ENCODE measurements around the gene RAB40C.

The RAB40C gene, protein sequence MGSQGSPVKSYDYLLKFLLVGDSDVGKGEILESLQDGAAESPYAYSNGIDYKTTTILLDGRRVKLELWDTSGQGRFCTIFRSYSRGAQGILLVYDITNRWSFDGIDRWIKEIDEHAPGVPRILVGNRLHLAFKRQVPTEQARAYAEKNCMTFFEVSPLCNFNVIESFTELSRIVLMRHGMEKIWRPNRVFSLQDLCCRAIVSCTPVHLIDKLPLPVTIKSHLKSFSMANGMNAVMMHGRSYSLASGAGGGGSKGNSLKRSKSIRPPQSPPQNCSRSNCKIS

DNA sequence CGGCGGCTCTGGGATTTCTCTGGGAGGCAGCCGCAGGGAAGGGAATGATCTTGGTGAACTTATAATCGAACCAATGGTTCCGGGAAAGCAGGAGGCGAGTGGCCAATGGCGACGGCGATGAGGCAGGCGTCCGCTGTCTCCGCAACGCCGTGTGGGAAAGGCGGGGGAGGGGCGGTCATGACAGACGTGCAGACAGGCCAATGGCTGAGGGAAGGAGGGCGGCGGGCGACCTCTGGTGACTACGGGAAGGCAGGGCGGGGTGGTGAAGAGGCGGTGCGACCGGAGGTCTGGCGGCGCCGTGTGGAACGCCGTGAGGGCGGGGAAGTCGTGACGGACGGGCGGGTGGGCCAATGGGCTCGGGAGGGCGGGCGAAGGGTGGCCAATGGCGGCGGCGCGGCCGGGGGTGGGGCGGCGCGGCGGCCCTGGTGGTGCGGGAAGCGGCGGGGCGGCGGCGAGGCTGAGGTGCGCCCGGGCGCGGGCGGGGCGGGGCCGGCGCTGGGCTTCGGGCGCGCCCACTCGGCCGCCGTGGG lies at the start of gene RAB40C:
Gene RAB40C, plus strand, starts transcription at position 409 of the 530 bp plus-strand sequence. CDS start 226 bp downstream, outside the sequence.
- Histone ChIP-seq H3K4me1 (ENCODE audit: control insufficient read depth, insufficient read depth, low read length) (peaks cover 15% of the 10 kb centered on the region), H3K36me3 (ENCODE audit: control insufficient read depth, insufficient read depth, low read length) (peaks cover 2% of the 10 kb centered on the region), H3K27me3 (ENCODE audit: control insufficient read depth, insufficient read depth, low read length) (peaks cover 4% of the 10 kb centered on the region)

DNA sequence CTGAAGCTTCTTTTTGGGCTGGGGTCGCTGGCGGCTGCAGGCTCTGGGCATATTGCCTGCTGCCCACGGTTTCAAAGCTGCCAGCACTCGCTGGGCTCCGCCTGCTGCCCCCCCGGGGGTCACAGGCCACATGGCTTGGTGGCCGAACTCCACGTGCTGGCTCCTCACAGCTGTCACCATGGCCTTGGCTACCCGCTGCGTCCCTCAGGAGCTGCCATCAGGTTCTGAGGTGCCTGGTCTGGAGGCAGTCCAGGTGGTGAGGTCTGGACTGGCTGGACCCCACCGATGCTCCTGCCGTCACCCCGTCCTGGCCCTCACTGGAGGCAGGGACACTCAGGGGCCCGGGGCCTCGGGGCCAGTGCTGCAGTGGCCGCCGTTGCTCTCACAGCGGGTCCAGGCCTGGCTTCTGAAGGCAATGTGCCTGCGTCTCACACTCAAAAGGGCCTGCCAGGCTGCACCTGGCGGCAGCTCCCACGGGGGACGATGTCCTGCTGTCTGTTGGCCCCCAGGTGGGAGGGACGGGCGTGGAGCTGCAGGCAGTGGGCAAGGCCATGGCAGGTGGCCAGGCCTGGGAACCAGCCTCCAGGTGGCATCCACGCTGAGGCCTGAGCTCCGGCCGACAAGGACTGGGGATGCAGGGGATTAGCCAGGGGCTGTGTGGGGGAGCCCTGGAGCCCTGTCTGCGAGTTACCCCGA lies 49.1 kb upstream of the RAB40C start:
- Histone ChIP-seq H3K4me3 (ENCODE audit: low read length) (no peak overlapping the region), H3K27ac (ENCODE audit: low read depth, low read length) (no peak overlapping the region), H3K27me3 (ENCODE audit: control insufficient read depth, insufficient read depth, low read length) (no peaks in the 10 kb centered on the region), H3K9ac (ENCODE audit: low read length) (no peak overlapping the region), H3K4me1 (ENCODE audit: control insufficient read depth, insufficient read depth, low read length) (no peaks in the 10 kb centered on the region), H3K36me3 (ENCODE audit: control insufficient read depth, insufficient read depth, low read length) (peaks cover 7% of the 10 kb centered on the region)

More for the DNA sequence above, at the start of gene RAB40C:
- Histone ChIP-seq H3K9ac (ENCODE audit: low read length) (peak within 1 kb of the TSS; percentile 94), H3K27ac (ENCODE audit: low read depth, low read length) (peak within 1 kb of the TSS; percentile 97), H3K4me3 (ENCODE audit: low read length) (peak within 1 kb of the TSS; percentile 90)

DNA sequence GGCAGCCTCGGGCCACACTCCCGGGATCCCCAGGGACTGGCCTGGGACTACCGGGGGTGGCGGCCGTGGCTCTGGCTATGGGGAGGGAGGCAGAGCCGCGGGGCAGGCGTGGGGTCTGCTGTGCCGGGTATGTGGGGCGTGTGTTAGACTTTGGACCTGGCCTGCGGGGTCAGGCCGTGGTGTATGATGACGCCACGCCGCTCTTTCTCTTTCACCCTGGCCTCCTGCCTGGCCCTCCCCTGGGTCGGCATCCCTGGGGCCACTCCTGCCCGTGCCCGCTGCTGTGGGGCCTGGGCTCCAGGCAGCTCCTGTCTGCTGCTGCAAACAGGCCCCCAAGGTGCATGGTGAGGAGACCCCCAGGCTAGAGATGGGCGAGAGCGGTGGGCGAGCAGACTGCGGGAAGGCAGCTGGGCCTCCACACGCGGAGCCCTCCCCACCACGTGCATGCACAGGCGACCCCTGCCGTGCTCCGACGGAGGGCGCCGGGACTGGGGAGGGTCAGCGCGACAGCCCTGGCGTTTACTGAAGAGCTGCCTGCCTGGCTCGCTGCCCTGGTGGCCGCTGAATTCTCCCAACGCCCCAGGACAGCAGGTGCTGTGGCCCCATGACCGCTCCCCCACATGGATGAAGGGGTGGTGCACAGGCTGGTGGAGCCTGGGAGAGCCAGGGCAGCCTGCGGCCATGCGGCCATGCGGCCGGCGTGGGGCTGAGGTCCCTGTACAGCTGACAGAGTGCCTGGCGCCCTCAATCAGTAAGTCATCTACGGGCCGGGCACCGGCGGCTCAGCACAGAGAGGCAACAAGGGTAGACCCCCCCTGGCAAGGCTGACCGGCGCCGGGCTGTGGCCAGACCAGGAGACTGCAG lies 46.3 kb upstream of the RAB40C start:
- Histone ChIP-seq H3K9ac (ENCODE audit: low read length) (no peak overlapping the region), H3K4me3 (ENCODE audit: low read length) (no peak overlapping the region), H3K36me3 (ENCODE audit: control insufficient read depth, insufficient read depth, low read length) (no peaks in the 10 kb centered on the region), H3K27ac (ENCODE audit: low read depth, low read length) (no peak overlapping the region), H3K4me1 (ENCODE audit: control insufficient read depth, insufficient read depth, low read length) (no peaks in the 10 kb centered on the region), H3K27me3 (ENCODE audit: control insufficient read depth, insufficient read depth, low read length) (no peaks in the 10 kb centered on the region)

DNA sequence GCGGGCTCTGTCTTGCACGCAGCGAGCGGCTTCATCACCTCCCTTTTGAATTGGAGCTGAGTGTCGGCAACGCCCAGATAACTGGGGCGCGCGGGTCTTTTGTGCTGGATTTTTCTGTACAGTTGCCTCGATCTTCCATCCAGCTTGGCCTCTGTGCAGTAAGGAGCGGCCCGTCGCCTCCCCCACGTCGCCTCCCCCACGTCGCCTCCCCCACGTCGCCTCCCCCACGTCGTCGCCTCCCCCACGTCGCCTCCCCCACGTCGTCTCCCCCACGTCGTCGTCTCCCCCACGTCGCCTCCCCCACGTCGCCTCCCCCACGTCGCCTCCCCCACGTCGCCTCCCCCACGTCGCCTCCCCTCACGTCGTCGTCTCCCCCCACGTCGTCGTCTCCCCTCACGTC lies 45.3 kb upstream of the RAB40C start:
- no peaks in the 10 kb centered on the region for H3K4me1 ChIP-seq (ENCODE audit: control insufficient read depth, insufficient read depth, low read length)
- no peaks in the 10 kb centered on the region for H3K36me3 ChIP-seq (ENCODE audit: control insufficient read depth, insufficient read depth, low read length)
- H3K27me3 ChIP-seq (ENCODE audit: control insufficient read depth, insufficient read depth, low read length): no peaks in the 10 kb centered on the region
- no peak overlapping the region for H3K9ac ChIP-seq (ENCODE audit: low read length)
- H3K27ac ChIP-seq (ENCODE audit: low read depth, low read length): no peak overlapping the region
- no peak overlapping the region for H3K4me3 ChIP-seq (ENCODE audit: low read length)

DNA sequence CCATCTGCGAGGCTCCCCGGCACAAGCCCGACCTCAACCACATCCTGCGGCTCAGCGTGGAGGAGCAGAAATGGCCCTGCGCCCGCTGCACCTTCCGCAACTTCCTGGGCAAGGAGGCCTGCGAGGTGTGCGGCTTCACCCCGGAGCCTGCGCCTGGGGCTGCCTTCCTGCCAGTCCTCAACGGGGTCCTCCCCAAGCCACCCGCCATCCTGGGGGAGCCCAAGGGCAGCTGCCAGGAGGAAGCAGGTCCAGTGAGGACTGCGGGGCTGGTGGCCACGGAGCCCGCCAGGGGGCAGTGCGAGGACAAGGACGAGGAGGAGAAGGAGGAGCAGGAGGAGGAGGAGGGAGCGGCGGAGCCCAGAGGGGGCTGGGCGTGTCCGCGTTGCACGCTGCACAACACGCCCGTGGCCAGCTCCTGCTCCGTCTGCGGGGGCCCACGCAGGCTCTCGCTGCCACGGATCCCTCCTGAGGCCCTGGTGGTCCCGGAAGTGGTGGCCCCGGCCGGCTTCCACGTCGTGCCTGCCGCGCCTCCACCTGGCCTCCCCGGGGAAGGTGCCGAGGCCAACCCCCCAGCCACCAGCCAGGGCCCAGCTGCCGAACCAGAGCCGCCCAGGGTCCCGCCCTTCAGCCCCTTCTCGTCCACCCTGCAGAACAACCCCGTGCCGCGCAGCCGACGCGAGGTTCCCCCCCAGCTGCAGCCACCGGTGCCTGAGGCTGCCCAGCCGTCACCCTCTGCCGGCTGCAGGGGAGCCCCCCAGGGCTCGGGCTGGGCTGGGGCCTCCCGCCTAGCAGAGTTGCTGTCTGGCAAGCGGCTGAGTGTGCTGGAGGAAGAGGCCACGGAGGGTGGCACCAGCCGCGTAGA lies 42.7 kb upstream of the RAB40C start:
- no peak overlapping the region for H3K4me3 ChIP-seq (ENCODE audit: low read length)

DNA sequence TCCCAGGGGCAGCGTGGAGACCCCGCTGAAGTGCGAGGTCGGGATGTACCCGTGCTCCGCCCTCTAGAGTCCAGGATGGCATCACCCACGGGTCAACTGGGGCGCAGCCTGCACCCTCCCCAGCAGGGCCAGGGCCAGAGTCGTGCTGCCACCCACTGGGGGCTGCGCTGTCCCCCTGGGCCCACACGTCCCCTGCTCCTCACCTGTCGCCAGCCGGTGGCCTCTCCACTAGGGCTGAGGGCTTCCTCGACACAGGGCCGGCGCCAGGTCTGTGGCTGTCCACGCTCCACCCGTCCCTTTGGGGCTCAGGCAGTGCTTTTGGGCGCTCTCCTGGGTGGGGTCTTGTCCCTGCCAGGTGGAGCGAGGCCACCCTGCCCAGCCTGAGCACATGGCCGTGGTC lies 41.3 kb upstream of the RAB40C start:
- H3K36me3 ChIP-seq (ENCODE audit: control insufficient read depth, insufficient read depth, low read length): peaks cover 7% of the 10 kb centered on the region
- no peak overlapping the region for H3K9ac ChIP-seq (ENCODE audit: low read length)
- H3K27ac ChIP-seq (ENCODE audit: low read depth, low read length): no peak overlapping the region
- no peaks in the 10 kb centered on the region for H3K4me1 ChIP-seq (ENCODE audit: control insufficient read depth, insufficient read depth, low read length)
- no peaks in the 10 kb centered on the region for H3K27me3 ChIP-seq (ENCODE audit: control insufficient read depth, insufficient read depth, low read length)
- no peak overlapping the region for H3K4me3 ChIP-seq (ENCODE audit: low read length)

More for the DNA sequence above, 42.7 kb upstream of the RAB40C start:
- no peak overlapping the region for H3K9ac ChIP-seq (ENCODE audit: low read length)
- H3K4me1 ChIP-seq (ENCODE audit: control insufficient read depth, insufficient read depth, low read length): no peaks in the 10 kb centered on the region
- H3K36me3 ChIP-seq (ENCODE audit: control insufficient read depth, insufficient read depth, low read length): peaks cover 7% of the 10 kb centered on the region
- H3K27ac ChIP-seq (ENCODE audit: low read depth, low read length): no peak overlapping the region
- H3K27me3 ChIP-seq (ENCODE audit: control insufficient read depth, insufficient read depth, low read length): no peaks in the 10 kb centered on the region

DNA sequence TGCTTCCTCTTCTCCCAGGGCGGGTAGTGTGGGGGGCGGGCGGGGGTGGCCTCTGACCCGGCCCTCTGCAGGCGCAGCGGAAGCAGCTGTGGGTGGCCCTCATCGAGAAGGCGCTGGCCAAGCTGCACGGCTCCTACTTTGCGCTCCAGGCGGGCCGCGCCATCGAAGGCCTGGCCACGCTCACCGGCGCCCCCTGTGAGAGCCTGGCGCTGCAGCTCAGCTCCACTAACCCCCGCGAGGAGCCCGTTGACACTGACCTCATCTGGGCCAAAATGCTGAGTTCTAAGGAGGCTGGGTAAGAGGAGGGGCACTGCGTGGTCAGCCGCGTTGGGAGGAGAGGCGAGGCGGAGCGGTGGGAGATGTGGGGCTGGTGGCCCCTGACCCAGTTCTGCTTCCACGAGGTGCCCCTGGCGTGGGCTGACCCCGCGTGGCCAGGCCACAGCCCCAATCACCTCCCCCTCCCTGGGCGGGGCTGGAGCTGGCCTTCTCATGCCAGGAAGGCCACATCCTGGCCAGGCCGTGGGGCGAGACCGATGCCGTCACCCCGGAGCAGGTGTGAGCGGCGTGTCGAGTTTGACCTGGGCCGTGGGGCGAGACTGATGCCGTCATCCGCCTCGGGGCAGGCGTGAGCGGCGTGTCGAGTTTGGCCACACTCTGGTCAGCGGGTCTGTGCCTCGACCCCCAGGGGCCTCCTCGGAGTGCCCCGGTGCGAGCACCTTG lies 40.2 kb upstream of the RAB40C start:
- Histone ChIP-seq H3K36me3 (ENCODE audit: control insufficient read depth, insufficient read depth, low read length) (peaks cover 7% of the 10 kb centered on the region), H3K27ac (ENCODE audit: low read depth, low read length) (no peak overlapping the region), H3K4me3 (ENCODE audit: low read length) (no peak overlapping the region)

DNA sequence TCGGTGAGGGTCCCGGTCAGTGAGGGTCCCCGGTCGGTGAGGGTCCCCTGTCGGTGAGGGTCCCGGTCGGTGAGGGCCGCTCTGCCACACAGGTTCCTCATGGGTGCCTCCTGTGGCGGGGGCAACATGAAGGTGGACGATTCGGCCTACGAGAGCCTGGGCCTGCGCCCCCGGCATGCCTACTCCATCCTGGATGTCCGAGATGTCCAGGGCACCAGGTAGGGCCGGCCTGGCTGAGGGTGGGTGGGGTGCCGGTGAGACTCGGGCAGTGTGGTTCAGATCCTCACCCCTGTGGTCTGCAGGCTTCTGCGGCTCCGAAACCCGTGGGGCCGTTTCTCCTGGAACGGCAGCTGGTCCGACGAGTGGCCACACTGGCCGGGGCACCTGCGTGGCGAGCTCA lies 38.7 kb upstream of the RAB40C start:
- Histone ChIP-seq H3K4me1 (ENCODE audit: control insufficient read depth, insufficient read depth, low read length) (no peaks in the 10 kb centered on the region), H3K27me3 (ENCODE audit: control insufficient read depth, insufficient read depth, low read length) (no peaks in the 10 kb centered on the region), H3K4me3 (ENCODE audit: low read length) (no peak overlapping the region), H3K9ac (ENCODE audit: low read length) (no peak overlapping the region), H3K27ac (ENCODE audit: low read depth, low read length) (no peak overlapping the region), H3K36me3 (ENCODE audit: control insufficient read depth, insufficient read depth, low read length) (peaks cover 7% of the 10 kb centered on the region)

More for the DNA sequence above, 40.2 kb upstream of the RAB40C start:
- no peaks in the 10 kb centered on the region for H3K27me3 ChIP-seq (ENCODE audit: control insufficient read depth, insufficient read depth, low read length)
- no peaks in the 10 kb centered on the region for H3K4me1 ChIP-seq (ENCODE audit: control insufficient read depth, insufficient read depth, low read length)
- H3K9ac ChIP-seq (ENCODE audit: low read length): no peak overlapping the region

DNA sequence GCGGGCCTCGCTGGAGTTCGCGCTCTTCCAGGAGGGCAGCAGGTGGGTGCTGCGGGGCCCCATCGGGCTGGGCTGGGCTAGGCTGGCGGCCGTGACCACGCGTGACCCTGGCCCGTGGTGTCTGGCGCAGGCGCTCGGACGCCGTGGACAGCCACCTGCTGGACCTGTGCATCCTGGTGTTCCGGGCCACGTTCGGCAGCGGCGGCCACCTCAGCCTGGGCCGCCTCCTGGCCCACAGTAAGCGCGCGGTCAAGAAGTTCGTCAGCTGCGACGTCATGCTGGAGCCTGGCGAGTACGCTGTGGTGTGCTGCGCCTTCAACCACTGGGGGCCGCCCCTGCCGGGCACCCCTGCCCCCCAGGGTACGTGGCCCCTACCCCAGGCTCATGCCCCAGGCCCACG lies 37.7 kb upstream of the RAB40C start:
- Histone ChIP-seq H3K4me1 (ENCODE audit: control insufficient read depth, insufficient read depth, low read length) (no peaks in the 10 kb centered on the region), H3K9ac (ENCODE audit: low read length) (no peak overlapping the region), H3K4me3 (ENCODE audit: low read length) (no peak overlapping the region), H3K27ac (ENCODE audit: low read depth, low read length) (no peak overlapping the region), H3K36me3 (ENCODE audit: control insufficient read depth, insufficient read depth, low read length) (peaks cover 7% of the 10 kb centered on the region), H3K27me3 (ENCODE audit: control insufficient read depth, insufficient read depth, low read length) (no peaks in the 10 kb centered on the region)

DNA sequence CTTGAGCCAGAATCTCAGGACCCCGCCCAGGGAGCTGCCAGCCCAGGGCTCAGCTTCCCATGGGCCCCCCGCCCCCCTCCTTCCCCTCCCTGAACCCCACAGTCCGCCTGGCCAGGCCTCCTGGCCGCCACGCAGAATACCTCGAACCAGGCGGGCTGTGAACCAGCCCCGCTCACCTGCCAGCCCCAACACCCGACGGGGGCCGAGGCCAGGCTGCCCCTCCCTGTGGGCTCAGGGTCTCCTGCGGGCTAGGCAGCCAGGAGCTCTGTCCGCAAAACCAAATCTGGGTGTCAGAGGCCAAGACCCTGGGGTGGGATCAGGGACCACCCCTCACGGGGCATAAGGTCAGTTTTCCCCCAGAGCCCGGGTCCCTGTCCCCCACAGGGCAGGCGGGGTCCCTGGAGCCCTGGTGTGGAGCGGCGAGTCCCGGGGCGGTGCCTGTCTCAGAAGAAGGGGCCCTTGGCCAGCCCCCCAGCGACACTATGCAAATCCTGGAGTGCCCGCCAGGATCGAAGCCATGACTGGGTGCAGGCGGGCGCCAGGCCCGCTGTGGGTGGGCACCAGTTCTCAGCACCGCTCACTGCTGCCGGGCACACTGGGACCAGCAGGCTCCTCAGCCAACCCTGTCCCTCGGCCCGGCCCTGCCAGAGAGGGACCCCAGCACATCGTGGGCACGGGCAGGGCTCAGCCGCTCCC lies 36.1 kb upstream of the RAB40C start:
- H3K4me1 ChIP-seq (ENCODE audit: control insufficient read depth, insufficient read depth, low read length): no peaks in the 10 kb centered on the region
- H3K27ac ChIP-seq (ENCODE audit: low read depth, low read length): no peak overlapping the region
- H3K4me3 ChIP-seq (ENCODE audit: low read length): no peak overlapping the region
- no peak overlapping the region for H3K9ac ChIP-seq (ENCODE audit: low read length)
- peaks cover 4% of the 10 kb centered on the region for H3K27me3 ChIP-seq (ENCODE audit: control insufficient read depth, insufficient read depth, low read length)
- H3K36me3 ChIP-seq (ENCODE audit: control insufficient read depth, insufficient read depth, low read length): peaks cover 7% of the 10 kb centered on the region

DNA sequence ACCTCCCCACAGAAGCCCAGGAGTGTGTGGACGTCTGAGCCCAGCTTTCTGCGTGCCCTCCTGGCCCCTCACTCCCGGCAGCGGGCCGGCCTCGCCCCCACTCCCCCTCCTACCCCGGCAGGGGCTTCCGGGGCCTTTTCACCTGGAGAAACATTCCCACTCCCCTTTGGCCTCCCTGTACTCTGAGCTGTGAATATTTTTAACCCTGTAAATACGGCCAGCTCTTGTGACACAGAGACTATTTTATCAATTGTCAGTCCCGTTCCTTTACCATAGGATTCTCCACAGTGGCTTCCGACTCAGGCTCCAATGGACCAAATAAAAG lies 35.6 kb upstream of the RAB40C start:
- H3K36me3 ChIP-seq (ENCODE audit: control insufficient read depth, insufficient read depth, low read length): peaks cover 7% of the 10 kb centered on the region
- no peak overlapping the region for H3K4me3 ChIP-seq (ENCODE audit: low read length)
- H3K9ac ChIP-seq (ENCODE audit: low read length): no peak overlapping the region
- peaks cover 5% of the 10 kb centered on the region for H3K27me3 ChIP-seq (ENCODE audit: control insufficient read depth, insufficient read depth, low read length)
- no peaks in the 10 kb centered on the region for H3K4me1 ChIP-seq (ENCODE audit: control insufficient read depth, insufficient read depth, low read length)
- no peak overlapping the region for H3K27ac ChIP-seq (ENCODE audit: low read depth, low read length)

All from rectal smooth muscle tissue (tissue), 1 donor.